ENCODE data around the gene IGSF21.

DNA sequence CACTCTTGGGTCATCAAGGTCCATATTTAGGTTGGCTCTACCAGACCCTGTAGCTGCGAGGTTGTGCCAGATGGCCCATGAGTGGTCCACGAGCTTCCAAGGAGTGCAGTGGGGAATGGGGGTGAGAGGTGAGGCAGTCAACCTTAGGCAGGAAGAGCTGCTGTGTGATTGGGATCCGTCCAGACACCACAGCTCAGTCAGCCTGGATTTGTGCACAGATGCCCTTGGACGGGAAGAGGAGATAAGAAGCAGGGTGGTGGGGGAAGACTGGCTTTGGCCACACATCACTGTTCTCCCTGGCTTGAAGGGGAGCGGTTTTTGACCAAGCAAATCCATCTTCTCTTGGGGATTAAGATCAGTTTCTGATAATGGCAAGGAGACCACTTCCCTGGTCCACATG lies 130.6 kb downstream of the IGSF21 start:
- TF ChIP-seq, protein P1, sequence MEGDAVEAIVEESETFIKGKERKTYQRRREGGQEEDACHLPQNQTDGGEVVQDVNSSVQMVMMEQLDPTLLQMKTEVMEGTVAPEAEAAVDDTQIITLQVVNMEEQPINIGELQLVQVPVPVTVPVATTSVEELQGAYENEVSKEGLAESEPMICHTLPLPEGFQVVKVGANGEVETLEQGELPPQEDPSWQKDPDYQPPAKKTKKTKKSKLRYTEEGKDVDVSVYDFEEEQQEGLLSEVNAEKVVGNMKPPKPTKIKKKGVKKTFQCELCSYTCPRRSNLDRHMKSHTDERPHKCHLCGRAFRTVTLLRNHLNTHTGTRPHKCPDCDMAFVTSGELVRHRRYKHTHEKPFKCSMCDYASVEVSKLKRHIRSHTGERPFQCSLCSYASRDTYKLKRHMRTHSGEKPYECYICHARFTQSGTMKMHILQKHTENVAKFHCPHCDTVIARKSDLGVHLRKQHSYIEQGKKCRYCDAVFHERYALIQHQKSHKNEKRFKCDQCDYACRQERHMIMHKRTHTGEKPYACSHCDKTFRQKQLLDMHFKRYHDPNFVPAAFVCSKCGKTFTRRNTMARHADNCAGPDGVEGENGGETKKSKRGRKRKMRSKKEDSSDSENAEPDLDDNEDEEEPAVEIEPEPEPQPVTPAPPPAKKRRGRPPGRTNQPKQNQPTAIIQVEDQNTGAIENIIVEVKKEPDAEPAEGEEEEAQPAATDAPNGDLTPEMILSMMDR (optimal IDR thresholded peaks at IDR 0.05 in 1 of 3, IDR thresholded peaks at IDR 0.05 in 1 of 3, conservative IDR thresholded peaks at IDR 0.05 in 1 of 3; ENCODE audit: extremely low read depth in 1 of 3, insufficient read depth in 2 of 3, low read length in 3 of 3): no peak
- no peak for TF ChIP-seq EZH2 (IDR thresholded peaks at IDR 0.05; ENCODE audit: low read length)

All from keratinocyte (primary cell).